Activated CD8-positive, alpha-beta memory T cell treated with anti-CD3 and anti-CD28 coated beads, Interleukin-2, amount 50 U/mL, for 24 hours (primary cell): ENCODE data around the gene SEPTIN11.
"Not testable (repeated sequence)": the region's sequence is repeated elsewhere in the genome, so short reads cannot be mapped to it uniquely, and the experiment has no call there.

Experiments used
- DNase-seq: peaks from one replicate; pipeline ENCODE4 v3.0.0-alpha.2; 2020; ENCODE audit errors: extremely low read depth

Gene SEPTIN11

DNA sequence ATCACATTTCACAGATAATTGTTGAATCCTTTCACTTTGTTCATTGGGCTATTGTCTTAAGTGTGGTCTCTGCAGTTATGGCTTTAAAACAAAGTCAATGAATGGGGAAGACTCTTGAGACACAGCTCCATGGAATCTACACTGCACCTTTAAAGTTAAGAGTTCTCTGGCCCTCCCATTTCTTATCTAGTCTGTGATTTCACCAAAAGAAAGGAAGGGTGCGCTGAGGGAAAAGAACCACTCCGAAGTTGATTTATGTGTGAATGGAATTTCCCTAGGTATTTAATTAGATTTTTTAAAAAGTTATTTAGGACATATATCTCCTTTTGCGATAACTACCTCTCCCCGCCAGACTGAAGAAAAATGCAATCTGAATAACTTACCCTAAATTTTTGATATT, 2.5 kb downstream of the SEPTIN11 start:
- no peak for DNase-seq

DNA sequence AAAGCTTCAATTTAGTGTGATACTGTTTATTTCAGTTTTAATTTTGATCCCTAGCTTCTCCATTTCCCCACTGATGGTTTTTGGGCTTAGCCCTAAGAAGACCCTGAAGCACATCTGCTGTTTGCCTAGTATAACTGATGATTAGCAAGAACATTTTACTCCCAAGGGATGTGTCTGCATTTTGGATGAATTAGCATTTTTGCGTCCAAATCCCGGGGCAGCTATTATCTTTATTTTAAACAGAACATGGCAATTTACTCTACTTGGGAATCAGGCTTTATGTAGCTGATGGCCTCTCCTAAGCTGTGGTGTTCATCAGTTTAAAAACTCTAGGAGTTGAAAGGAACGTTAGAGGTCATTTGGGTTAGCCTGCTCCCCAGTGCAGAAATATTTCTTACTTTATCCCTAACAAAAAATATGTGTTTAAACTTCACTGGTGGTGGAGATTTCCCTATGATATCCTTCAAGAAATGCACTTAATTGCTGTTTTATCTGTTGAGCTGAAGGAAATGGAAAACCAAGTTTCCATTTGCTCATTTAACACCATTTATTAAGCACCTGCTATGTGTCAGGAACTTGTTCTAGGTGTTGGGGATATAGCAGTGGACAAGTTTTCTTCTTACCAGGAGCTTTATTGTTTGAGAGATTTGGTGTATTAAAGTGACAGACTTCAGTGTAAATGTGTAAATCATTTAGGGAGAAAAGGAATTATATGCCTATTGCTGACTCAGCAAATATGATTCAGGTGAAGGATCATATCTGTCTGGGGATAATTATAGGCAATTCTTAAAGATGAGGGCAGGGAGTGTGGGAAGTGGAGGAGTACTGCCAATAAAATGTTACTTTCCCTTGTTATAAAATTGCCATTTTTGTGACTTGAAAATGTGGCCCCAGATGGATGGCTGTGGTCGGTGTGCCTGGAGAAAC, 3.4 kb downstream of the SEPTIN11 start:
- DNase-seq: no peak

DNA sequence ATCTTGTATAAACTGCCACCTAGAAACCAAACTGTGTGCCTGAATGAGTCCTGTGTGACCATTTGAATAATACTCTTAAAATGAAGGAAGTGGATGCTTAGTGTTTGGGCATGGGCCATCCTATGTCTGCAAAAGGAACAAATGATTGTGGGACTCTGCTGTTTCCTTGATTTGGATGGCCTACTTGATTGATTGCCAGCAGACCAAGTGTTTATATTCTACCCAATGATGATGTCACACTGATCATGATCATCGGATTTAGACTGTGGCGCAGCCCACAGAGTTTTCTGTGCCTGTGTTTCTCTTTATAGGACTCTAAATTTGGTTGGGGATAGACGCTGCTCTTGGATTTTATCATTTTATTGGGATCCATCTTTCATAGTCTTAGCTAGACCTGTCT, 4.4 kb downstream of the SEPTIN11 start:
- DNase-seq: no peak

DNA sequence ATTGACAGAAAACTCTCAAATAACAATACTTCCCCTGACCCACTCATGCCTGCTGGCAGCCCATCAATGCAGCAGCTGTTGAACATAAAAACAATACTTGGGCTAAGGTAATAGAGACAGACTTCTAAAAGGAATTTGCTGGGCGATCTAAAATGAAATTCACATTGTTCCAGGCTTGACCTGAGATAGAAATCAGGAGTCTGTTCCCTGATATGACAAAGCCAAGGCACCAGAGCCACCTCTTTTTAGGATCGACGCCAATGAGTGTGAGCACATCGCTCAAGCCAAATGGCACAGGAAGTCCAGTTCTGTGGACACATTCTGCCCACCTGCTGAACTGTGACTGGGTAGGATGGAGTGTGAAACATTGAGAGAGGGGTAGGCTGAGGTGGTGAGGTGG, 4.9 kb downstream of the SEPTIN11 start:
- no peak for DNase-seq

DNA sequence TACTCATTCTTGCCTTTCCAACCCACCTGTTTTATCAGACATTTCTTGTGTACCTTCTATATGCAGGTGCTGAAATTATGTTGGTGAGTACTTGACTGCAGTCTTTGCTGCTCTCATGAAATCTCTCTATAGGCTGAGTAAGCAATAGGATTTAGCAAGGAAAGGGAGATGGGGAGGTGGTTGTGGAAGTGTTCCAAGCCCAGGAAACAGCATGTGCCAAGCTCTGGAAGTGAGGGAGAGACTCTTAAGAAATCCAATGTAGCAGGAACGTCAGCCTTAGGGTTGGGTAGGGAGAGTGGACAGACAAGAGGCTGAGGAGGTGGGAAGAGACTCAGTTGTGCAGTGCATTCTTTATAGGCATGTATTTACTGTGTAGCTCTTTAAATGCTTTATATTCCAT, 5.6 kb downstream of the SEPTIN11 start:
- no peak for DNase-seq

DNA sequence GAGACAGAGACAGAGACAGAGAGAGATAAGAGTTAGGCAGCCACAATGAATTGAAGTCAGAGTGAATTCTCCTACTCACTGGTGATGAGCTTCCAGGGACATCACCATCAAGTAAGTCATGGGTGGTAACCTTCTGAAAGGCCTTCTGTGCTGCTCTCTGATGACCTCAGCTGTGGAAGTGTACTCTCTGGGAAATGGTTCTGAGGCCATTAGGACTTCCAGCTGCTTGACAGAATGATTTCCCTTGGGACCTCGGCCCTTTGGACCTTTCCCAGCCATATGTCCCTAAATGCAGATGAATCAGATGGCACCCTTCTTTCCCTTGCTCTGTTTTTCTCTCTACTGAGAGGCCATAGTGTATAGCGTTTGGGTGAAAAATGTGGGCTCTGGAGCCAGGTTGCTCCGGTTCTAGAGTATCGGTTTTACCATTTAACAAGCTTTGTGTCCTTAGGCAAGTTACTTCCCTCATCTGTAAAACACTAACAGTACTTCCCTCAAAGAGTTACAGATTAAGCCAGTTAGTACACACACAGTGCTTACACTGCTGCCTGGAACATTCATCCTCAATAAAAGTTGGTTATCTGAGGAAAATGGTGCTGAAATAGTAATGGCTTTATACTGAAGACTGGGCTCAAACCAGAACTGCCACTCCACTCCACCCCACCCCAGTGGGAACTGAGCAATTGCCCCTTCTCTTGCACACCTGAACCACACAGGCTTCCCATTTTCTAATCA, 7.6 kb downstream of the SEPTIN11 start:
- no peak for DNase-seq

DNA sequence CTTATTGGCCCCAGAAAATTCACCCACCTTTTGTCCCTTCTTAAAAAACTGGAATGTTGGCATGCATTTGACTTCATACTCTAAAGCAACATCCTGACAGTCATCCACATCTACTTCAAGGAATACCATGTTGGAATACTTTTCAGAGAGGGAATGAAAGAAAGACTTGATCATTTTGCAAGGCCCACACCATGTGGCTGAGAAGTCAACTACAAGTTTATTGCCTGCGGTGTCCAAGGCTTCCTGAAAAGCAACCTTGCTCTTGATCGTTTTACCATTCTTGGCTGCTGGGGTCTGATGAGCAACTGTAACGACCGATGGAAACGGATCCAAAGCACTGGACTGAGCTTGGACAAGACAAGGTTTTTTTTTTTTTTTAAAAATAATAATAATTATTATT, 9.3 kb downstream of the SEPTIN11 start:
- no peak for DNase-seq

DNA sequence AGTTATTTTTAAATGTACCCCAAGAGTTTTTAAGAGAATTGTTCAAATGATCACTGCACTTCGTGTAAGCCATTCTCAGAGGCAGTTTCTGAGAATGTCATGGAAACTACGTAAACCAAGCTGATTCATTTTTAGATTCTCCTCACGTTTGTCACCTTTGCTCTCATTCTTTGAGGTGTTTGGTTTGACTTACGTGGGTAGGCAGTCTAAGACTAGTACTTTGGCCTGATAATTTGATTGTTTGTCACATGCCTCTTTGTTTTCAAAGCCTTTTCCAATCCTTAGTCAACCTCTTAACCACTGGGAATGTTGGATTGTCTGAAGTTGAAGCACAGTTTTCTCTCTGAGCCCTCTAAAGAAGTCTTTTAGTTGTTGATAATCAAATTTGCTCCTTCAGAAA, 10.5 kb downstream of the SEPTIN11 start:
- DNase-seq: no peak

DNA sequence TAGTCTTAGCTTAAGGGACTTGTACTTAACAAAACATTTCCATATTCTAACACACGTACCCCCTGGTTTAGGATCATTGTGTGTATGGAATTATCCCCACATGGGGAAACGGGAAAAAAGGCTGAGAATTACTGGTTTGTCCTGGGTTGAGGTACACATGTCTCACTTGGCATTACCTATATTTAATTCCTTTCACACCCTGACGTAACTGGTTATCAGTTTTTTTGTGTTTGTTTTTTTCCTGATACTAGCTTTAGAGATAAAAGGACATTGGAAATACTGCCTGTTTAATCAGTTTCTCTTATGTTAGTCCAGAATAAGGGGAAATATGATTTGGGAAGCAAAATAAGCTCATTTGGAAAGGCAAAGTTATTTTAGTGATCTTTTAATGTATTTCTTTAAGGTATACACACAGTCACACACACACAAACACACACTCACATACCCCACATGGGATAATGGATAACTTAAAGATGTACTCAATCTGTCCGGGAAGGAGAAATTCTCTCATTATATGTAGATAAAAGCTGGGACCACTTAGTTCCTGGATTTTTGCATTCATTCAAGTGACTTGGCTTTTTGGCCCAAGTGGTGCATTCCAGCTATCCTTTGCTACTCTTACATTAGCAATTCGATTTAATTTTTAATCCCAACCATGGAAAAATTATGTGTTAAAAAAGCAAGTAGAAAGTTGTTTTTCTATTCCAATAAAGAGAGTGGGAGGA, 13.0 kb downstream of the SEPTIN11 start:
- no peak for DNase-seq

DNA sequence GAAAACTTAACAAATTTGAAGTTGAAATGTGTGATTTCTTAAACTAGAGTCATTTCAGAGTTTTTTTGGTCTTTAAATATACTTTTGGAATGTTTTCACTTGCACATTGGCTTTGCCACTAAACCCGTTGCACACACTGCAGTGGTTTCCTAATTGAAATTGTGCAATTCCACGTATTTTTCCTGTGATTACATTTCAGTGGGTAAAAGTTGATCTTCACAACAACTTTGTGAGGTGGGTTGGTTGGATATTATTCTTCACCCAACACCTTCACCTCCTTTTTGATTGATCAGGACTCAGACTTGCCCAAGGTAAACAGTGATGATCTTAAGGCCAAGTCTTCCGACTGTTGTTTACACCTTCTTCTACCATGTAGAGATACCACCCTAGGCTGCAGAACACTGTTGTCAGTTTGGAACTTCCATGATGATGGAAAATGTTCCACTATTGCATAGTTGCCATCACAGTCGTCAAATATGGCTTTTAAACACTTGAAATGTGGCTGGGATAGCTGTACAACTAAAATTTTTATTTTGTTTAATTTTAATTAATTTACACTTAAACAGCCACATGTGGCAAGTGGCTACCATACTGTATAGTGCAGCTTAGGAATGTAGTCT, 13.7 kb downstream of the SEPTIN11 start:
- DNase-seq: no peak

DNA sequence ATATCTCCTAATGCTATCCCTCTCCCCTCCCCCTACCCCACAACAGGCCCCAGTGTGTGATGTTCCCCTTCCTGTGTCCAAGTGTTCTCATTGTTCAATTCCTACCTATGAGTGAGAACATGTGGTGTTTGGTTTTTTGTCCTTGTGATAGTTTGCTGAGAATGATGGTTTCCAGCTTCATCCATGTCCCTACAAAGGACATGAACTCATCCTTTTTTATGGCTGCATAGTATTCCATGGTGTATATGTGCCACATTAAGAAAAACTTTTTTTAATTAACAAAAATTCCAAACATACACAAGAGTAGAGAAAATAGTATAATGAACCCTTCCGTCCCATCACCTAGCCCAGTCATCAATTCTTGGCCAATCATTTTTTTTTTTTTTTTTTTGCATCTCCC, 14.4 kb downstream of the SEPTIN11 start:
- DNase-seq: not testable (repeated sequence)

DNA sequence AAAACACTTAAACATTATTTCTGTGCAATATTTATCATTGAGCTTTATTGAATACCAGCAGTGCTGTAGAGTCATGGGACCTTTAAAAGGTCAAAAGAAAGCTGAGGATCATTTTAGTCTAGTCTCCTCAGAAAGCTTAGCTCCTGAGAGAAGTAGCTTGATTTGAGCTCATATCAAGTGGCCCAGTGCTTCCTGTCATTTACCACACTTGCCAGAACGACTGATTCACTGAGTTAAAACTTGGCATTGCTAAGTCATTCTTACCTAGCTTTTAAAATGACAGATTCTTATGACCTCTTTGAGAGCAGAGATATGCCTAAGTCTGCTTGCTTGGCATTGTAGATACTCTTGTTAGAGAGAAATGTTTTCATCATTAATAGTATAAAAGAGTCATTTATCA, 15.2 kb downstream of the SEPTIN11 start:
- no peak for DNase-seq

DNA sequence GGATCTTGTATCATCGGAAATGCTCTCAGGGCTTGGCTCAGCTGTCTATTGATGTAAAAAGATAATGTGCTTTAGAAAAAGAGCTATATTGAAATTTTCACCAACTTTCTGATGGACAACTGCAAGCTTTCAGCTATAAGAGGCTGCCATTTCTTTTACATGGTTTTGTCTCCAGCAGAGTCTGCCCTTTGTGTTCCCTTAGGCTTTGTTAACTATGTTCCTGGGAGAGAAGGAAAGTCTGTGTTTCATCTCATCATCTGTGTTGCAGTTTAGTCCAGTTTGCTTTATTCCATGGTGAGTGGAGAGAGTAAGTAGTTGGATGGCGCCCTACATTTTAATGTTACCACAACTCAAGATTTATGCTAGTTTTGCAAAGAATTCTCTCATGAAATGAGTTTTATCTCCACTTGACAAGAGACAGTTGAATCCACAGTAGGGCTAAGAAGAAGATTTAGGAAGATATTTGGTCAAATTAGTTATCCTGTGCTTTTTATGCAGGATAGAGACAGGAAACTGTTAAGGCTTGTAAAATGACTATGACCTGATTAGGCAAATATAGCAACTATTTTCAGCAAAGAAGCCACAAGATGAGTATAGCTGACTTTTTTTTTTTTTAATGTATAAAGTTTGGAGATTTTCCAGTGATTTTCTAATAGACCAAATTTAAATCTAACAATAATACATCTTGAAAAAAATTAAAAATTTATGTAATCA, 16.5 kb downstream of the SEPTIN11 start:
- DNase-seq: no peak

DNA sequence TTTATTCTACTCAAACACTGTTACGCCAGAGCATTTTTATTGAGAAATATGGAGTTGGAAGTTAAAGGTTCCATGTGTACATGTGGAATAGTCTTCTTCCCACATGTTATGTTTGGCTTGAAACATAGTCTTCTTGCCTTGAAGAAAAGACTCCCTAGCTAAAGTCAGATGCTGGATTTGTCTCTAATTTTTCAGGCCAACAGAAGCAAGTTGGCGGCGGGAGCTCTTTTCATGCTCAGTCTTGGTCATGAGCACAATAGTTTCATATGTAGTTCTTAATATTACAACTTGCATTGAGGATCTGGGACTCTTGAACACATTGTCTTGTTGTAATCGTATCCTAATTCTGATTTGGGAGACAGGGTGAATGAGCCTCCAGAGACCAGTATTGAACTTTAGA, 19.4 kb downstream of the SEPTIN11 start:
- no peak for DNase-seq

DNA sequence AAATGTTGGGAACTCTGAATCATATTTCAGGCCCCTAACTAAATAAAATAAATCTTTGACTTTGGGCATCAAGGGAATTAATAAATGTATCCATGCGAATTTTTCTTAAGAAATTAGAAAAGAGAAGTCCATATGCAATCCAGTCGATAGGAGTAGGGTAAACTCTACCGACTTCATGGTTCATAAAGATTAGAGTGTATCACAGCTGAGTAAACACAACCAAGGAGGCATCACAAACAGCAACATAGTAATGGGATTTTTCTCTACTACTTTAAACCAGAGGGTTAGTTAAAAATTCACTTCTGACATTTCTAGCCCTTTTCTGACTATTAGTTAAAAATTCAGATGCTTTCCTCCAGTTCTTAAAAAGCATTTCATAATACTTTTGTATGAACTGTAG, 19.9 kb downstream of the SEPTIN11 start:
- no peak for DNase-seq

DNA sequence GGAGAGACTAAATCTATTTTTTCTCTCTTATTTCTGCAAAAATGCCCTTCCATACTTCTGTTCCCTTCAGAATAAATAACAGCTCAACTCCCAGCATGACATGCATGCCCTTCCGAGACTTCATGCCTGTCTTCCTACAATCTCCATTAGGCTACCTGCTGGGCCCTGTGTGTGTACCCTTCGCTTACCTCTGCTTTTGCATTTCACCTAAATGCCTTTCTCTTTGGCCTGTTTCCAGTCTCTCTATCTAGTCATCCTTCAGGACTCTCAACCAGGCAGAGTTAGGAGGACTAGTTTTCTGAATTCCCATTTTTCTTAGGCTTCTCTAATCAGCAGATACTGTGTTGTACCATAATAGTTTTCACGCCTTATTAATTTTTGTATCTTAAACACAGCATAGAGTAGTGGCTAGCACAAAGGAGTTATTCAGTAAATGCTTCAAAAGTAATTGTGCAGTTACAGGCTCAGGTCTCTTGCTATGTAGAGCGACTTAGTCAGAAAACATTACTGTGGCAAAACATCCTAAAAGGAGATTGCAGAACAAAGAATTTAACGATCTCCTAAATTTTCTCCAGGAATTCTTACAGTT, 20.5 kb downstream of the SEPTIN11 start:
- no peak for DNase-seq

DNA sequence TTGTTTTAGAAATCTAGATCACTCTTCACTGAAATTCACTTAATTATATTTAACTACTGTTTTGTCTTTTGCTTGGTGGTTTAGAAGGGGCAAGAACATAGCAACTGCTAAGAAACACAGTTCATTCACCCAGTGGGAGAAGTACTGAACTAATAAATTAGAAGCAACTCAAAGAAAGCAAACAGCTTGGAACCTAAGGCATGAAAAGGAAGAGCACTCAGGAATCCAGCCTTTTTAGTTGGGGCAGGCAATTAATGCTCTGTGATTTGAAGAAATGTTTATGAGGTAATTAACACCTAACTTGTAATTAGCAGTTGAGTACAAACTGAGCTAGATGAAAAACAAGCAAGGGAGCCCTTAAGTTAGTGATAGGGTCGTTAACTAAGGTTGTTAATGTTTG, 22.8 kb downstream of the SEPTIN11 start:
- no peak for DNase-seq

DNA sequence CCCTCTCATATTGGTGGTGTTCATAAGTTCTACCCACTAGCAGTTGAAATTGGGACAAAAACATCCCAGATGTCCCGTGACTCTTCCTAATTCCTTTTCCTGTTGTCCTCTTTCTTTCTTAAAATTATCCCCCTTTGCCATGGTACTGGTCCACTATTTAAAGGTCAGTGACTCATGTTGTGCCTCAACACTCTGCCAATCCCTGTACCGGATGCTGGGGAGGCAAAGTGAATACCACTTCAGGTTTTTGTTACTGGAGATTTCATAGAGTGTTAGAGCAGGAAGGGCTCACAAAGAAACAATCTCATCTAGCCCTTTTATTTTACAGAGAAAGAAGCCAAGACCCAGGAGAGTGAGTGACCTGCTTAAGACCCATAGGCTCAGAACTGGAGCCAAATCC, 24.6 kb downstream of the SEPTIN11 start:
- DNase-seq: no peak

DNA sequence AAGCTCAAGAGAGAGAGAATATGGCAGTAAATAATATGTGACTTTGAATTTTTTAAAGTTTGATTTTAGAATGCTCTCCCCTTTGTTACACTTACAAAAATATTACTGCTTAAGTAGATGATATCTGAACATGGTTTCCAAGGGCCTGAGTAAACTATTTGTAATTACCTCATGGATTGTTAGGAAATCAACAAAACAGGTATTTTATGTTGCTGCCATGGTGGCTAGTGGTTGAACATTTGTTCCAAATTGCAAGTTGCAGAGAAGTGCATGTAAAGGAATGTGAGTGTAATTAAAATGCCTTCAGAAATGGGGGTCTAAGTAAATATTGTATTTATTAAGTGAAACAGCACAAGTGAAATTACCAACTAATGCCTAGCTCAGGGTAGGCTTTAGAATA, 27.6 kb downstream of the SEPTIN11 start:
- DNase-seq: no peak

DNA sequence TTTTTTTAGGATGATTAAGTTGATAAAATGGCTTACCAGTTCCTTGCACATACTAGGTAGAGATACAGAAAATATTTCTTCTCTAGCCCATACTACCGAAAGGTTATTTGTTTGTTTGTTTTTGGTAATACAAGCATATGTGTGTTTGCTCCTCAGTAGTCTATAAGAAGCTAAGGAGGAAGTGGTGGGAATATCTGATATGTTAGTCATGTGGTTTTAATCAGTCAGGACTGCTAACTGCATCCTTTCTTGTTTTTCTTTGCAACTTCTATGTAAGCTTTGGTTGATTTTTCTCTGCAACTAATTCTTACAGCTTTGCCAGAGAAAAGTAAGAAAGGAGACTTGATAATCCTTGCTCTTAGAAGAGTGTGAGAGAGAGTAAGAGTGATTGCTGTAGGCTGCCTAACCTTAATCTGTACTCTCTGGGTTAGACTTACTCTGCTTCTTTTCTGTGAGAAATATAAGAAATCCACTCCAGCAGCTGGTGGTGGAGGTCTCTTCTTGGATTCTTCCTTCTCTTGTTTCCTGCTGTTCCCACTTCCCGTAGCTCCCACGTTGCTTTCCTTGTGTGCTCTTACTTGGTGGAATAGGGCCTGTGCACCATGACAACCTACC, 28.3 kb downstream of the SEPTIN11 start:
- no peak for DNase-seq

DNA sequence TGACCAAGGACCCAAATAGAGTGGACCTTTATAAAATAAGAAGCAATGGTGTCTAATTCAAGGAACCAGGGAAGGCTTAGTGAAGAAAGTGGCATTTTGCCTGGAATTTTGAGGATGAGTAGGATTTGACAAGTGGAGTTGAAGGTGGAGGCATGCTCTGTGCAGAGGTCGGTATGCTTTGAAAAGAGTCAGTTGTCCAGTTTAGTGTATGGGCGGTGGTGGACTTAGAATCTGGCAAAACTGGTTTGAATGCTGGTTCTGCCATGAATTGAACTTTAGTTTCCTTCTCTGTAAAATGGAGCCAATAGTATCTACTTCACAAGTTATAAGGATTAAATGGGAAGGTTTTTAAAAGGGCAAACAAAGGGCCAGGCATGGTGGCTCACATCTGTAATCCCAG, 29.7 kb downstream of the SEPTIN11 start:
- no peak for DNase-seq
